CD14-positive monocyte (primary cell): ENCODE data around the gene EYA3. TPM values are rescaled to one million over a fixed set of nuclear protein-coding genes. Genes with fewer than 3 reads are reported as not detected.

ENCODE experiments used
- DNase-seq, 3 donors: peaks; one replicate each; pipeline ENCODE4 v3.0.0-alpha.2; 2011 to 2022
- H2AFZ ChIP-seq: 2 replicates; pipeline ENCODE4 v1.6.0; 2012; ENCODE audit warnings: mild to moderate bottlenecking, low read depth, low read length, inconsistent platforms; ENCODE audit not compliant: insufficient read depth, poor library complexity, severe bottlenecking
- H3K27ac ChIP-seq, 2 donors: 1 replicate in 1 of 2; 2 replicates in 1 of 2; pipeline ENCODE4 v1.5.1; 2012 to 2013; ENCODE audit warnings: low read length in 2 of 2, control low read depth in 1 of 2, inconsistent platforms in 1 of 2, low read depth in 1 of 2, mild to moderate bottlenecking in 1 of 2
- H3K27me3 ChIP-seq, 2 donors: one replicate each; pipeline versions ENCODE4 v1.6.0 to v1.6.1; 2011 to 2013; ENCODE audit warnings: low read length in 2 of 2; ENCODE audit not compliant: control insufficient read depth in 2 of 2, insufficient read depth in 2 of 2
- H3K36me3 ChIP-seq, 2 donors: replicated peaks in 1 of 2; 1 replicate in 1 of 2; 2 replicates in 1 of 2; pipeline versions ENCODE4 v1.5.1 to v1.6.1; 2012 to 2013; ENCODE audit warnings: low read length in 2 of 2, control low read depth in 1 of 2, inconsistent platforms in 1 of 2, mild to moderate bottlenecking in 1 of 2; ENCODE audit not compliant: insufficient read depth in 2 of 2, control insufficient read depth in 1 of 2
- H3K4me1 ChIP-seq, 2 donors: 1 replicate in 1 of 2; 2 replicates in 1 of 2; pipeline versions ENCODE4 v1.5.1 to v1.6.1; 2012 to 2013; ENCODE audit warnings: low read length in 2 of 2, control low read depth in 1 of 2, inconsistent platforms in 1 of 2, mild to moderate bottlenecking in 1 of 2, moderate library complexity in 1 of 2; ENCODE audit not compliant: insufficient read depth in 2 of 2, control insufficient read depth in 1 of 2
- H3K4me2 ChIP-seq: replicated peaks from 2 replicates; pipeline ENCODE3; 2012; ENCODE audit warnings: low read length, moderate library complexity, mild to moderate bottlenecking; ENCODE audit not compliant: poor library complexity, severe bottlenecking; ENCODE audit errors: extremely low read depth
- H3K4me3 ChIP-seq, 3 experiments: fragments of 200-600 bp in 1 of 3; sonication (generic) in 1 of 3; replicated peaks in 1 of 3; 1 replicate in 2 of 3; 2 replicates in 1 of 3; pipeline ENCODE4 v1.5.1; 2011 to 2013; ENCODE audit warnings: low read length in 3 of 3, mild to moderate bottlenecking in 3 of 3, control low read depth in 2 of 3, low read depth in 2 of 3, inconsistent platforms in 1 of 3, moderate library complexity in 1 of 3
- H3K79me2 ChIP-seq: 2 replicates; pipeline ENCODE4 v1.6.0; 2012; ENCODE audit warnings: mild to moderate bottlenecking, control low read depth, inconsistent platforms, low read length, moderate library complexity; ENCODE audit not compliant: insufficient read depth
- H3K9ac ChIP-seq: 2 replicates; pipeline ENCODE4 v1.6.0; 2017; ENCODE audit warnings: low read length, mild to moderate bottlenecking; ENCODE audit not compliant: insufficient read depth, poor library complexity, severe bottlenecking
- H3K9me3 ChIP-seq, 2 donors: replicated peaks in 1 of 2; 1 replicate in 1 of 2; 2 replicates in 1 of 2; pipeline versions ENCODE4 v1.5.1 to v1.6.1; 2012 to 2013; ENCODE audit warnings: low read length in 2 of 2, control low read depth in 1 of 2; ENCODE audit not compliant: control insufficient read depth in 1 of 2, insufficient read depth in 1 of 2
- H4K20me1 ChIP-seq: 2 replicates; pipeline ENCODE4 v1.6.0; 2012; ENCODE audit warnings: mild to moderate bottlenecking, low read length, control low read depth, moderate library complexity; ENCODE audit not compliant: insufficient read depth
- H3K27ac Mint-ChIP-seq, 7 donors: one replicate each; pipeline ENCODE4 v1.8.0; 2020; ENCODE audit warnings: mild to moderate bottlenecking in 7 of 7, mixed read lengths in 7 of 7, moderate library complexity in 6 of 7, inconsistent platforms in 2 of 7
- H3K27me3 Mint-ChIP-seq, 3 donors: one replicate each; pipeline ENCODE4 v1.8.0; 2021 to 2022; ENCODE audit warnings: low read depth in 3 of 3, mild to moderate bottlenecking in 3 of 3, mixed read lengths in 3 of 3, moderate library complexity in 3 of 3, inconsistent platforms in 1 of 3
- H3K36me3 Mint-ChIP-seq, 2 donors: one replicate each; pipeline ENCODE4 v1.8.0; 2020; ENCODE audit warnings: mixed read lengths in 2 of 2, inconsistent platforms in 1 of 2, mild to moderate bottlenecking in 1 of 2
- H3K4me1 Mint-ChIP-seq: one replicate; pipeline ENCODE4 v1.8.0; 2020; ENCODE audit warnings: mild to moderate bottlenecking, mixed read lengths
- H3K4me3 Mint-ChIP-seq, 2 donors: one replicate each; pipeline ENCODE4 v1.8.0; 2020; ENCODE audit warnings: mild to moderate bottlenecking in 2 of 2, mixed read lengths in 2 of 2, moderate library complexity in 1 of 2
- H3K9me3 Mint-ChIP-seq, 7 donors: one replicate each; pipeline ENCODE4 v1.8.0; 2020 to 2022; ENCODE audit warnings: mixed read lengths in 7 of 7, mild to moderate bottlenecking in 6 of 7, moderate library complexity in 6 of 7, inconsistent platforms in 2 of 7
- WGBS: methylation state at CpG from one replicate; pipeline ENCODE4 v1.1.5; 2013; ENCODE audit warnings: missing lambda C conversion rate; ENCODE audit not compliant: insufficient coverage; 5-methylcytosine and 5-hydroxymethylcytosine counted together
- intact Hi-C, 2 donors: fragments of 100-400 bp; cut with micrococcal nuclease; formaldehyde crosslinking; loops; one replicate each; pipeline versions ENCODE4 v1.15.0 to v1.15.1; 2023
- polyA plus RNA-seq, 3 donors: library from polyadenylated mRNA; depleted of rRNA in 1 of 3; unstranded in 2 of 3; stranded (reverse) in 1 of 3; fragments of 300-500 nt in 2 of 3; fragments of >200 nt in 1 of 3; fragmentation: Illumina TruSeq in 2 of 3; gene quantifications; 1 replicate in 2 of 3; 2 replicates in 1 of 3; pipeline ENCODE4 v1.2.3, GENCODE V29; 2012 to 2021
- TF ChIP-seq, protein P1 (sequence below): fragments of 200-600 bp; IDR thresholded peaks from one replicate; pipeline ENCODE4 v1.8.0; 2022; ENCODE audit warnings: antibody characterized with exemption, mild to moderate bottlenecking

Gene EYA3
- polyA plus RNA-seq, 3 donors, result 3.3 to 21.1 (median 3.7) TPM

DNA sequence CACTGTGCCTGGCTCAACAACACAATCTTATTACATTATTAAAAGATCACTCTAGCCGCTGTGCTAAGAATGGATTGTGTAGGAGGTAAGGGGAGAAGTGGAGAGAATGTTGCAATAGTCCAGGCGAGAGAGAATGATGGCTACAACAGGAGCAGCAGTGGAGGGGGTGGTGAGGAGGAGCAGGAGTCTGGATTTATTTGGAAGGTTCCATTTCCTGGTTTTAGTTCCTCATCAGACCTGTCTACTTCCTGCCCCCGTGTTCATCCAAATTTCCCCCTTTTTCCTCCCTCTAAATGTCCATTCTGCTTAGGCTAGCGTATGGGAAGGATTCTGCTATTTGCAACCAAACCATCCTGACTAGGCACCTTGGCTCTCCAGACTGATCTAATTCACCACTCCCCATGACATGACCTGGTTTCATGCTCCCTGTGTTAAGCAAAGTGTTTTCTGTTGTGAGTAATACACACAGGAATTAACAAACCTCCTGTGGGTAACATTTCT, 35.1 kb upstream of the EYA3 start:
- H3K36me3 ChIP-seq, result no peaks in the 10 kb centered on the region
- Mint-ChIP-seq H3K27ac (peak overlapping the region; percentile 84 to 96 (median 92)), H3K36me3 (peaks cover 0 to 6% of the 10 kb centered on the region in 2 donors), H3K4me3 (peak overlapping the region in 1 of 2 donors; percentile 78), H3K4me1 (peaks cover 61% of the 10 kb centered on the region), H3K9me3 (peaks cover 0 to 6% (median 0%) of the 10 kb centered on the region in 7 donors), H3K27me3 (no peaks in the 10 kb centered on the region)
- H3K4me1 ChIP-seq, result peaks cover 69 to 73% of the 10 kb centered on the region in 2 donors
- H2AFZ ChIP-seq, result no peak overlapping the region
- H3K9me3 ChIP-seq, result no peaks in the 10 kb centered on the region
- TF ChIP-seq, protein P1, sequence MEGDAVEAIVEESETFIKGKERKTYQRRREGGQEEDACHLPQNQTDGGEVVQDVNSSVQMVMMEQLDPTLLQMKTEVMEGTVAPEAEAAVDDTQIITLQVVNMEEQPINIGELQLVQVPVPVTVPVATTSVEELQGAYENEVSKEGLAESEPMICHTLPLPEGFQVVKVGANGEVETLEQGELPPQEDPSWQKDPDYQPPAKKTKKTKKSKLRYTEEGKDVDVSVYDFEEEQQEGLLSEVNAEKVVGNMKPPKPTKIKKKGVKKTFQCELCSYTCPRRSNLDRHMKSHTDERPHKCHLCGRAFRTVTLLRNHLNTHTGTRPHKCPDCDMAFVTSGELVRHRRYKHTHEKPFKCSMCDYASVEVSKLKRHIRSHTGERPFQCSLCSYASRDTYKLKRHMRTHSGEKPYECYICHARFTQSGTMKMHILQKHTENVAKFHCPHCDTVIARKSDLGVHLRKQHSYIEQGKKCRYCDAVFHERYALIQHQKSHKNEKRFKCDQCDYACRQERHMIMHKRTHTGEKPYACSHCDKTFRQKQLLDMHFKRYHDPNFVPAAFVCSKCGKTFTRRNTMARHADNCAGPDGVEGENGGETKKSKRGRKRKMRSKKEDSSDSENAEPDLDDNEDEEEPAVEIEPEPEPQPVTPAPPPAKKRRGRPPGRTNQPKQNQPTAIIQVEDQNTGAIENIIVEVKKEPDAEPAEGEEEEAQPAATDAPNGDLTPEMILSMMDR, result no peak
- intact Hi-C loops, result no loop called here
- H3K4me2 ChIP-seq, result peak overlapping the region; percentile 68
- H3K9ac ChIP-seq, result peak overlapping the region; percentile 20
- no peaks in the 10 kb centered on the region for H3K27me3 ChIP-seq
- peaks cover 16% of the 10 kb centered on the region for H3K79me2 ChIP-seq
- WGBS, result 0% methylated on average over 2 of the region's 4 CpGs
- peak overlapping the region in 1 of 3 experiments; percentile 43 for H3K4me3 ChIP-seq
- peak overlapping the region; percentile 64 to 83 for H3K27ac ChIP-seq
- H4K20me1 ChIP-seq, result no peaks in the 10 kb centered on the region
- DNase-seq, result peak in 2 of 3 donors; percentile 75 to 76

DNA sequence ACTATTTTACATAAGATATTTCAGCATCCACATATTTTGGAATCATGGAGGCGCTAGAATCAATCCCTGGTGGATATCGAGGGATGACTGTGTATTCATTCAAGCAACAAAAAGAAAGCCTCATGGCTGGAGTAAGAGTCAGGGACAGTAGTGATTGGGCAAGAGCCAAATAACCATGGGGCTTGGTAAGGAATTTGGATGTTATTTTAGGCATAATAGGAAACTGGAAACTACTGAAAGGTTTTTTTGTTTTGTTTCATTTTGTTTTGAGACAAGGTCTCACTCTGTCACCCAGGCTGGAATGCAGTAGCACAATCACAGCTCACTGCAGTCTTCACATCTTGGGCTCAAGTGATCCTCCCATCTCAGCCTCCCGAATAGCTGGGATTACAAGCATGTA, 33.8 kb upstream of the EYA3 start:
- Histone ChIP-seq H3K9ac (no peak overlapping the region), H3K4me3 (no peak overlapping the region), H4K20me1 (no peaks in the 10 kb centered on the region), H3K27ac (peak overlapping the region; percentile 5 to 64), H2AFZ (no peak overlapping the region), H3K36me3 (no peaks in the 10 kb centered on the region), H3K4me2 (no peak overlapping the region), H3K9me3 (no peaks in the 10 kb centered on the region), H3K79me2 (peaks cover 16% of the 10 kb centered on the region), H3K27me3 (no peaks in the 10 kb centered on the region), H3K4me1 (peaks cover 68 to 73% of the 10 kb centered on the region in 2 donors)
- peaks cover 0 to 6% (median 0%) of the 10 kb centered on the region in 7 donors for H3K9me3 Mint-ChIP-seq
- H3K4me3 Mint-ChIP-seq, result peak overlapping the region in 1 of 2 donors; percentile 28
- TF ChIP-seq, protein P1, result no peak
- peaks cover 0 to 2% (median 0%) of the 10 kb centered on the region in 3 donors for H3K27me3 Mint-ChIP-seq
- intact Hi-C loops, result no loop called here
- peaks cover 0 to 6% of the 10 kb centered on the region in 2 donors for H3K36me3 Mint-ChIP-seq
- 100% methylated on average over 1 of the region's 3 CpGs for WGBS
- DNase-seq, result no peak
- H3K4me1 Mint-ChIP-seq, result peaks cover 58% of the 10 kb centered on the region
- peak overlapping the region; percentile 23 to 96 (median 84) for H3K27ac Mint-ChIP-seq
